Hematopoietic multipotent progenitor cell (in vitro differentiated cells): Measurements from ENCODE around the gene NYNRIN. TPM values are rescaled to one million over a fixed set of nuclear protein-coding genes. Genes with fewer than 3 reads are reported as not detected.

Experiments used
- DNase-seq, 3 donors: peaks; one replicate each; pipeline ENCODE4 v3.0.0-alpha.2; 2011 to 2015; ENCODE audit warnings: low read depth in 2 of 3, low spot score in 2 of 3
- total RNA-seq: library from RNA; depleted of rRNA; stranded (reverse); fragments of >200 nt; gene quantifications from one replicate; pipeline ENCODE4 v1.2.3, GENCODE V29; 2012

The NYNRIN gene
- total RNA-seq, 1 donor, result 20.2 TPM

DNA sequence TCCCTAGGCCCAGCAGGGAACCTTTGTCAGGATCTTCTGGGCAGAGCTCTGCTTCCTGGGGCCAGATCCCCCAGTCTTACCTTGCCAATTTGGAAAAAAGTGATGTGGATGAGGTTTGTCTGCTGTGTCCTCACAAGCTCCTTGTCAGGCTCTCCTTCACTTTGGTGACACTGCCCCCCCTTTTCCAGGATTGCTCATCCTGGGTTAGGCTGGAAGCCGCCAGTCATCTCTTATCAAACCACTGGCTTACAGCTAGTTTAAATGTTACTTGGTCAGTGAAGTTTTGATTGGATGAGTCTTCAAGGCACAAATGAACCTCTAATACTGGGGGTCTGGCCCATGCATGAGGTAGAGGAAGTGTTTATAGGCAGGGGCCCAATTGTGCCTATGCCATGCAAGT is 15.3 kb downstream of the NYNRIN start:
- DNase-seq, result no peak

DNA sequence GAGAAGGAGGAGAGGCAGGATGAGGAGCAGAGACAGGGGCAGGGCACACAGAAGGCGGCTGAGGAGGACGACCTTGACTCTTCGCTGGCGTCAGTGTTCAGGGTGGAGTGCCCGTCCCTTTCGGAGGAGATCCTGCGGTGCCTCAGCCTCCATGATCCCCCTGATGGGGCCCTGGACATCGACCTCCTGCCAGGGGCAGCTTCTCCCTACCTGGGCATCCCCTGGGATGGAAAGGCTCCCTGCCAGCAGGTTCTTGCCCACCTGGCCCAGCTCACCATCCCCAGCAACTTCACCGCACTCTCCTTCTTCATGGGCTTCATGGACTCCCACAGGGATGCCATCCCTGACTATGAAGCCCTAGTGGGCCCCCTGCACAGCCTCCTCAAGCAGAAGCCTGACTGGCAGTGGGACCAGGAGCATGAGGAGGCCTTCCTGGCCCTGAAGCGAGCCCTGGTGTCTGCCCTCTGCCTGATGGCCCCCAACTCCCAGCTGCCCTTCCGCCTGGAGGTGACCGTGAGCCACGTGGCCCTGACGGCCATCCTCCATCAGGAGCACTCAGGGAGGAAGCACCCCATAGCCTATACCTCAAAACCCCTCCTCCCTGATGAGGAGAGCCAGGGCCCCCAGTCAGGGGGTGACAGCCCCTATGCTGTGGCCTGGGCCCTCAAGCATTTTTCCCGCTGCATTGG is 16.1 kb downstream of the NYNRIN start:
- DNase-seq, result no peak

DNA sequence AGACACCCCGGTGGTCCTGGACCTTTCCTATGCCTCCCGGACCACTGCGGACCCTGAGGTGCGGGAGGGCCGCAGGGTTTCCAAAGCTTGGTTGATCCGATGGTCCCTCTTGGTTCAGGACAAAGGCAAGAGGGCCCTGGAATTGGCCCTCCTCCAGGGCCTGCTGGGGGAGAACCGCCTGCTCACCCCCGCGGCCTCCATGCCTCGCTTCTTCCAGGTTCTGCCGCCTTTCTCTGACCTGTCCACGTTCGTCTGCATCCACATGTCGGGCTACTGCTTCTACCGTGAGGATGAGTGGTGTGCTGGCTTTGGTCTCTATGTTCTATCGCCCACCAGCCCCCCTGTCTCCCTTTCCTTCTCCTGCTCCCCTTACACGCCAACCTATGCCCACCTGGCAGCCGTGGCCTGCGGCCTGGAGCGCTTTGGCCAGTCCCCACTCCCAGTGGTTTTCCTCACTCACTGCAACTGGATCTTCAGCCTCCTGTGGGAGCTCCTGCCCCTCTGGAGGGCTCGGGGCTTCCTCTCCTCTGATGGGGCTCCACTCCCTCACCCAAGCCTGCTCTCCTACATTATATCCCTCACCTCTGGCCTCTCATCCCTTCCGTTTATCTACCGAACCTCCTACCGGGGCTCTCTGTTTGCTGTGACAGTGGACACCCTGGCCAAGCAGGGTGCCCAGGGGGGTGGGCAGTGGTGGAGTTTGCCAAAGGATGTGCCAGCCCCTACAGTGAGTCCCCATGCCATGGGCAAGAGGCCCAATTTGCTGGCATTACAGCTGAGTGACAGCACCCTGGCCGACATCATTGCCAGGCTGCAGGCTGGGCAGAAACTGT is 16.8 kb downstream of the NYNRIN start:
- no peak for DNase-seq

DNA sequence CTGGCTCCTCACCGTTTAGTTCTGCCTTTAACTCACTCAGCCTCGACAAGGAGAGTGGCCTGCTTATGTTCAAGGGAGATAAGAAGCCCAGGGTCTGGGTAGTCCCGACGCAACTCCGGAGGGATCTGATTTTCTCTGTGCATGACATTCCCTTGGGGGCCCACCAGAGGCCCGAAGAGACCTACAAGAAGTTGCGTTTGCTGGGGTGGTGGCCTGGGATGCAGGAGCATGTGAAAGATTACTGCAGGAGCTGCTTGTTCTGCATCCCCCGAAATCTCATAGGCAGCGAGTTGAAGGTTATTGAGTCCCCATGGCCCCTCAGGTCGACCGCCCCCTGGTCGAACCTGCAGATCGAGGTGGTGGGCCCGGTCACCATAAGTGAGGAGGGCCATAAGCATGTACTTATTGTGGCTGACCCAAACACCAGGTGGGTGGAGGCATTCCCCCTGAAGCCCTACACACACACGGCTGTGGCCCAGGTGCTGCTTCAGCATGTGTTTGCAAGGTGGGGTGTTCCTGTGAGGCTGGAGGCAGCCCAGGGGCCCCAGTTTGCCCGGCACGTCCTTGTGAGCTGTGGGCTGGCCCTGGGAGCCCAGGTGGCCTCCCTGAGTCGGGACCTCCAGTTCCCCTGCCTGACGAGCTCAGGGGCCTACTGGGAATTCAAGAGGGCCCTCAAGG is 17.6 kb downstream of the NYNRIN start:
- DNase-seq, result no peak

DNA sequence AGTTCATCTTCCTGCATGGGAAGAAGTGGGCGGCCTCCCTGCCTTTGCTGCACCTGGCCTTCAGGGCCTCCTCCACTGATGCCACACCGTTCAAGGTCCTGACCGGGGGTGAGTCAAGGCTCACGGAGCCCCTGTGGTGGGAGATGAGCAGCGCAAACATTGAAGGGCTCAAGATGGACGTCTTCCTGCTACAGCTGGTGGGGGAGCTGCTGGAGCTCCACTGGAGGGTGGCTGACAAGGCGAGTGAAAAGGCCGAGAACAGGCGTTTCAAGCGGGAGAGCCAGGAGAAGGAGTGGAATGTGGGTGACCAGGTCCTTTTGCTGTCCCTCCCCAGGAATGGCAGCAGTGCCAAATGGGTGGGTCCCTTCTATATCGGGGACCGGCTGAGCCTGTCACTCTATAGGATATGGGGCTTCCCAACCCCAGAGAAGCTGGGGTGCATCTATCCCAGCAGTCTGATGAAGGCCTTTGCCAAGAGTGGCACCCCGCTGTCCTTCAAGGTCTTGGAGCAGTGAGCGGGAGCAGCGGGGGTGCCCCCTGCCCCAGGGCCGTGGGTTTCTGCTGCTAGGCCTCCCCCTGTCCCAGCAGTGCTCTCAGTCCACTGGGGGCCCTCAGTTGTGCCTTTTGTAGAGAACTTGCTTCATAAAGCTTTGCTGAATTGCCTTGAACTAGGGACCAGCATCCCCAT is 18.3 kb downstream of the NYNRIN start:
- DNase-seq, result no peak

DNA sequence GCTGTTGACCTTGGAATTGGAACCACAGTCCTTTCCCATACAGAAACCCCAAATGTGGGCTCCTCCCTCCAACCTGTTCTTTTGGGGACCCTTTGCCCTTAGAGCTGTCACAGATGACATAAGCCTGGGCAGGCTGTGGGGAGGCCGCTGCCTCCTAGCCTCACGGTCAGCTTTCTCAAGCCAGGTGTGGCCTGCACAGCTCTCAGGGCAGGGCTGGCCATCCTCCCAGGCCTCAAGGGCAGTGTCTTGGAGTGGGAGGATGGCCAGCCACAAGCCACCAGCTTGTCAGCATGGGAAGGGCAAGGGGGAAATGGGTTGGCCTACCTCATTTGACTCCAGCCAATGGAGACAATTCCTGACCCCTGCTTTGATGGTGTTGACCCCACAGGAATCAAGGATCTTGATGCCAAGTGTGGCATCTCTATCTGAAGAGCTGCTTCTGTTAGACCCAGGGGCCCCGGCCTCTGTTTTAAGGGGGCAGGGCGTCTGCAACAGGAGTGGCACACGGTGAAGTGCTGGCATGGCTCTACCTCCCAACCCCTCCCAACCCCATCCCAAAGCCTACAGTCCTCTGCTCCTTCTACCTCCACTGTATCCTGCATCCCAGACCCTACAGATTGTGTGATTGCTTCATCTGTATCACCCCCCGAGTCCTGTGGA is 19.2 kb downstream of the NYNRIN start:
- DNase-seq, result no peak

DNA sequence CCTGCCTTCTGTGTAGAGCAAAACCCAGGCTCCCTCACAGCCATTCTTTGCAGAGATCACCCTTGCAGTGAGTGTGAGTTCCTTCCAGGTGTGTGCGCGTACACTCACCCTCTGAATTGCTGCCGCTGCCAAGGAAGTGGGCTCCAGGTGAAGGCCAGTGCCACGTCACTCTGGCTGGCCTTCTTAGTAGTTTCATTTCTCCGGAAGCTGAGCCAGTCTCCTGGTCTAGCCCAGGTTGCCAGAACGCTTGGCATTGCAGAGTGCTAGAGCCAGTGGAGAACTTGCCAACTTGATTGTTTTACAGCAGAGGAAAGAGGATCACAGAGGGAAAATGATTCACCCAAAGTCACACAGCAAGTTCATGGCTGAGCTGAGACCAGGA is 19.7 kb downstream of the NYNRIN start:
- no peak for DNase-seq

DNA sequence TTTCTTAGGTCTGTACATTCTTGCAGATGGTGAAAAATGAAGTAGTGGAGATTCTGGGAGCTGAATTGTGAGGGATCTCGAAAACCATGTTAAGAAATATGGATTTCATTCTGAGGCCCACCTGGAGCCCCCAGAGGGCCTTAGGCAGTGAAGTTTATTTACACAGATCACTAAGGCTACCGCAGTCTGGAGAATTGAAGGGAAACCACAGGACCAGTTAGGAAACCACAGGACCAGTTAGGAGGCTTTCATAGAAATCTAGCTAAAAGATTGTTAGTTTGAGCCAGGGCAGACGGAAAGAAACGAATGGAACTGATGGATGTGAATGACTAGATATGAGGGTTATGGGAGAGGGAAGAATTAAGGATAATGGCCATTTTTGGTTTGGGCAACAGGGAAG is 23.5 kb downstream of the NYNRIN start:
- peak in 2 of 3 donors; percentile 67 to 79 for DNase-seq

DNA sequence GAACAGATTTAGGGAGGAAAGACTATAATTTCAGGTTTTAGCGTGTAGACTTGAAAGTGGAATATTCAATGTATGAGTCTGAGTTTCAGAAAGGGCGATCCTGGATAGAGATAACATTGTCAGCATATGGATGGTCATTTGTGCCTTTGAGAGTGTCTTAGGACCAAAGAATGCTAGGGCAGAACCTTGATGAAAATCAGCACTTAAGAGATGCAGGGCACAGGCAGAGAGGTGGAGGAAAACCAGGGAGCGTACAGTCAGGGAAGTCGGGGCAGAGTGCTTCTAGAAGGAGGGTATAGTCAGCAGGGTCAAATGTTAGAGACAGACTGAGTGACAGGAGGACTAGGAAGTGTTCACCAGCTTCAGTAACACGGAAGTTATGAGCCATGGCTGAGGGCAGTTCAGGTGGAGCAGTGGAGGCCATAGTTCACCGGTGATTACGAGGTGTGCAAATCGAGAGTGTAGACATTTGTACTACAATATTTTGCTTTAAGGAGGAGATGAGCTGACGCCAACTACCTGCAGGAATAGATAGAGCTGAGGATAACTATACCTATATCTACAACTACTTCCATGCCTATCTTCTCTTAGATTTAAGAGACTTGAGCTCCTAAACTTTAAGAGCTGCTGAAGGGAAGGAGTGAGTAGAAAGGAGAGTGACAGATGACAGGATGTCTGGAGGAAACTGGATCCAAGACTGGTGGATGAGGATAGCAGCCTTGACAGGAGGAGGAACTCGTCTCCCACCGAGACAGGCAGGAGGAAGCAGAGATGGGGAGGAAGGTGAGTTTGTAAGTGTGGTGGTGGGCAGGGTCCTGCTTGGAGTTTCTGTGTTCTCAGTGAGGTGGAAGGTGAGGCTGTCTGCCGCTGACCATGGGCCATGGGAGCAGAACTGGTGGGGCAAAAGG is 24.1 kb downstream of the NYNRIN start:
- no peak for DNase-seq

DNA sequence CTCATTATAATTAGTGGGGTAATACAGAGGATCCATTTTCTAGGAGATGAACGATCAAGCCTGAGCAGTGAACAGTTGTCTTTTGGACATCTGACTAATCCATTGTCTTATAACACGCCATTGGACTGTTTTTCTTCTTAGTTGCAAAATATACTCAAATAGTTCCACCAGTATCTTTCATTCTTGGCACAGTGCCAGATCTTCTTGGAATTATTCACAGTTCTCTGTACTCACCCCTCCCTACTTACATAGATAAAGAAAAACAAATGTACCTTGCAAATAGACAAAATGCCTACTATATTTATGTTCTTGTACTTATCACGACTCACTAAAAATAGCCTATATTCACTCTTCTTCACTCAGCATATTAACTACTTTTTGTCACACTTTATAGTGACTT is 26.9 kb downstream of the NYNRIN start:
- DNase-seq, result peak in 1 of 3 donors; percentile 26

DNA sequence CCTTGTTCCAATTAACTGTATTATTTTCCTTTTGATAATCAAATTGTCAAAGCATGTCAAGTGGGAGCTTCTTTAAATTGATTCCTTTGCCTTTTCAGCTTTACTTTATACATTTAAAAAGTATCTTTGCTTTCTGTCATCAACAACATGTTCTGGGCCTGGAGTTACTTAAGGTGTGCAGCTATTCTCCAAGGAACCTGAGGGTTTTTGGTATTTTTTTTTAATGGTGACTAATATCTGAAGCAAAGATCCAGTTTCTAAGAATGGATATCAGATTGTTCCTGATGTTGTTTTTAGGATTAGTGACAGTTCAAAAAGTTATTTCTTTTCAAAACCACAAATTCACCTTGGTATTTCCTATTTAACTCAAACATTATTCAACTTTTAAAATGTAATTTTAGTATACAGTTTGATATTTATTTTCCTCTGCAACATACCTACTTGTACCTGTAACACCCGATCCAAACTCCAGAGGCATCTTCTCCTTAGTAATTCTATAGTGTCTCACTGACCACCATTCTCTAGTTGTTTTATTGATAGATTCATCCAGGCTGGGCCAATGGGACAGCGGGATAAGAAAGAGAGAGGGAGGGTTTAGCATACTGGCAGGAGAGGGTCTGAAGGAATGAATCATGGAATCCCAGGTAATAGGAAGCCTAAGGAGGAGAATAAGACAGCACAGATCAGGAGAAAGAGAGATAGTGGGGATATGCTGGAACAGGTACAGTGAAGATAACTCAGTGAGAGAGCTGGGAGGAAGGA is 27.5 kb downstream of the NYNRIN start:
- no peak for DNase-seq

DNA sequence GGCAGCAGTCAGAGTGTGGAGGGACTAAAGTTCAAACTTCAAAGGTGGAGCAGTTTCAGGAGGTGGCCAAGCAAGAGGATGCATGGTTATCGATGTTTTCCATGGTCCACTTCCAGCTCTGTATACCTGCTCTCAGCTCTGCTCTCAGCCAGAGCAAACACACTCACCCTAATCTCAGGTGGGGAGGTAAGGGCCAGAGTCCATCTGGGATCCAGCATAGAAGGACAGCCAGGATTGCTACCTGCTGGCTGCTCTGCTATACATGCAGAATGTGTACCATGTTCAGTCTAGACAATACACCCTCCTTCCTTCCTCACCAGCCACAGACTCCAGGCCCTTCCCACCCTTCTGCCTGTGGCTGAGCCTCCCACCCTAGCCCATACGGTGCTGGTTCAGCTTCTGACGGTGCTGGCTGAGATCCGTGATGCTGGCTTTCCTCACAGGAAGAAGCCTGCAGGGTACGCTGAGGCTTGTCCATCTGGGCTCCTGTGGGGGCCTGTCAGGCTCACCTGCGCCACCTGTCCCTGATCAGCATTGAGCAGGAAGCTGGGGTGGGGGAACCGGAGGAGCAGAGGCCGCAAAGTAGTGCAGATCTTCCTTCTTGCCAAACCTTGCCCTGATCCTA is 28.2 kb downstream of the NYNRIN start:
- DNase-seq, result peak in 1 of 3 donors; percentile 51

DNA sequence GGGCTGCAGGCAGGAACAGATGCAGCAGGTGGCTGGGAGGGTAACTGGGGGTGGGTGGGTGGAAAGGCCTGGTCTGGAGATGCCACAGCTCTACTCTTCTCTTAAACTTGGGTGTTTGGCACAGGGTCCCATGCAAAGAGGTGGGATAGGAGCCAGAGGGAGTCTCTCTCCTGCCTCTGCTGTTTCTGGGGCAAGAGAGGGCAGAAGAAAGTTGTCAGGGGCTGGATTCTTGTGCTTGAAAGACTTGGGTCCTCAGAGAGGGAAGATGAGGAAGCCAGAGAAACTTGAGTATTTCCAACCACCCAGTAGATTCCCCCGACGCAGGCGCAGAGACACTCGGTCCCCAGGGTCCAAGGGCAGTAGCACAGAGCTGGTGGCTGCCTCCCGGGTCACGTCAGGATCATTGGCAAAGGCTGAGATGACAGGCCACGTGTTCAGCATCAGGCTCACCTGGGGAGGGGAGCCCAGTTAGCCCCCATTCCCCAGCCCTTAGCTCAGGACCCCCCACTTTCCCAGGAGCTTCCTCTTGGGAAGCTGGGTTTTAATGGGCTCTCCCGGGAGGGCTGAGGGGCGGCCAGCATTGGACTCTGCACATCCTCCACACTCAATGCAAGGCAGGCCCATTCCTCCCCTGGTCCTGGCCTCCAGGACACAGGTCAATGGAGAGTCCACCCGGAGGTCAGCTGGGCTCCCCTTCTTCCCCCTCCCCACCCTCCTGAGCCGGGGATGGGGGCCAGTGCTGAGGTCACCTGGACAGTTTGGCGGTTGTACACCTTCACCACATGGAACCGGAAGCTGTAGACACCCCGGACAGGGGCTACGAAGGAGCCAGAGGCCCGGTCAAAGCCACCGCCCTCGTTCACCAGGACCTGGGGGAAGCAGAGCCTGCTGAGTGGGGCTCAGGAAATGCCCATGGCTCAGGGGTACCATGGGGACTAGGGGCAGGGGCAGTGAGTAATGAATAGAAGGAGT is 29.0 kb downstream of the NYNRIN start:
- DNase-seq, result no peak

DNA sequence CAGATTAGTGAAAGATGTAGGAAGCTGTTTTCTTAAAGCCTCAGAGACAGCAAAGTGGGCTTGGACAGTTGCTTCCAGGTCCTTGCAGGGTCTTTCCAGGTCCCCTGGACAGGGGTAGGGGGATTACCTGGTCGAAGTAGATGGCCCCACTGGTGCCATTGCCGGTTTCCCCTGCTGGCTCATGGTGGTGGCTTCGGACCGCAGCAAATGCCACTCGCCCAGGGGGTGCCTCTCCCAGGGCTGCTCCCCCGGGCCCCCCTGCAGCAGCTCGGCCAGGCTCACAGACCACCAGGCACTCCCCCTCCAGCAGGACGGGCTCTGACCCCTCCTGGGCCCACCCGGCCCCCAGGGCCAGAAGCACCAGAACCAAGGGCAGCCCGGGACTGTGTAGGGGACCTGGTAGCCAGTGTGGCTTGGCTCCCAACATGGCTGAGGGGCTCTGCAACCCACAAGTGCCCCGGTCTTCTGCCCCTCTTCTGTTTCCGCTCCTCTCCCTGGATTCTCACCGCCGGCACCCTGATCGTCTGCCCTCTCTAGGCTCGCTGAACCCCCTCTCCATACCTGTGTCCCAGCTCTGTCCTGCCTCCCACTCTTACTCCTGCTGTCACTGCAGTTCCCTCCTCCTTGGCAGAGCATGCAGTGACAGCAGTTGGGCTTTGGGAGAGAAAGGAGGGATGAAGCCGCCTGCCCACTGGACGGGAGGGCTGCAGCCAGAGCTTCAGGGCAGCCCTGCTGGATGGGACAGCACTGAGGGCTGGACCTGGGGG is 30.0 kb downstream of the NYNRIN start:
- no peak for DNase-seq

DNA sequence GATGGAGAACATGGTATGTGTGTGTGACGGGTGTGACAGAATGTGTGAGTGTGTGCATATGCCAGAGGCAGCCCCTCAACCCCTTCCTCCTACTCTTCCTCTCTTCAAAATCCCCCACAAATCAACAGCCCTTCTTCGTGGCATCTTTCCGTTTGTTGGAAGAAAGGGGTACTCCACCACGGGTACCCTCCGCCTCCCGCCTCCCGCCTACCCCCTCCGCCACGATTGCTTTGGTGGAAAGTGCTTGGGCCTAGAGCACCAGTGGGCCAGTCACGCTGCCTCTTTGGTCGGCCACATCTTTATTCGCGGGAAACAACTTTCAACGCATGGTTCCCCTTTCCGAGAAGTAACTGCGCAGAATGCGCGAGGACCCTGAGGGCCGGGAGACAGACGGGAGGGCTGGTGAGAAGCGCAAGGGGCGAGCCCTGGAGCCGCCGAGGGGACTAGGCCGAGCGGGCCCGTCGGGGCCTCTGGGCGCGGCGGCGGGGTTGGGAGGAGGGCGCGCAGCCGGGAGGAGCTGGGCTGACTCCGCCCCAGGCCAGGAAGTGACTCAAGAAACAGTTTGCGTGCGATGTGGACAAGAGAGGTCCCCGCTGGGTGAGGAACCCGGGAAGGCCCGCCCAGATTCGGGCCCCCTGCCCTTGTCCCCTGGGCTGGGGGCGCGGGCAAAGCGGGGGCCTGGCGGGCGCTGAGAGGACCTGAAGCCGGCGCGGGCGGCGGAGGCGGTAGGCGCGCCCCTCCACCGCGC is 30.8 kb downstream of the NYNRIN start, which contains the start of the genes CBLN3 and KHNYN:
Gene CBLN3, minus strand, starts transcription at position 274 of the 748 bp plus-strand sequence. CDS start 614 bp downstream, outside the sequence.
Gene KHNYN, plus strand, starts transcription at position 560 of the 748 bp plus-strand sequence. CDS start 777 bp downstream, outside the sequence.
- DNase-seq, result peak; percentile 63 to 93 (median 92)
